Endodermal cell (in vitro differentiated cells): ENCODE results near the gene IFNGR2. TPM values are rescaled to one million over a fixed set of nuclear protein-coding genes. Genes with fewer than 3 reads are reported as not detected.

Experiments used
- DNase-seq: peaks from one replicate; pipeline ENCODE4 v3.0.0-alpha.2; 2017
- H3K27ac ChIP-seq: 2 replicates; pipeline ENCODE4 v1.5.1; 2013; ENCODE audit warnings: mild to moderate bottlenecking, low read depth, low read length, moderate library complexity
- H3K27me3 ChIP-seq: 2 replicates; pipeline ENCODE4 v1.6.1; 2013; ENCODE audit warnings: mild to moderate bottlenecking, low read length, moderate library complexity; ENCODE audit not compliant: insufficient read depth, control insufficient read depth, poor library complexity, severe bottlenecking
- H3K36me3 ChIP-seq: 2 replicates; pipeline ENCODE4 v1.7.0; 2013; ENCODE audit warnings: mild to moderate bottlenecking, low read length, moderate library complexity; ENCODE audit not compliant: control insufficient read depth, insufficient read depth
- H3K4me1 ChIP-seq: one replicate; pipeline ENCODE4 v1.7.0; 2013; ENCODE audit warnings: low read length; ENCODE audit not compliant: control insufficient read depth, insufficient read depth
- H3K4me3 ChIP-seq: 2 replicates; pipeline ENCODE4 v1.5.1; 2013; ENCODE audit warnings: mild to moderate bottlenecking, low read length, moderate library complexity
- H3K9ac ChIP-seq: 2 replicates; pipeline ENCODE4 v1.6.1; 2013; ENCODE audit warnings: mild to moderate bottlenecking, low read length, moderate library complexity; ENCODE audit not compliant: poor library complexity, severe bottlenecking; ENCODE audit errors: extremely low read depth
- H3K9me3 ChIP-seq: 2 replicates; pipeline ENCODE4 v1.6.1; 2013; ENCODE audit warnings: mild to moderate bottlenecking, low read length, moderate library complexity; ENCODE audit not compliant: control insufficient read depth
- H3K27ac Mint-ChIP-seq: 2 replicates; pipeline ENCODE4 v1.8.0; 2020; ENCODE audit warnings: mixed read lengths
- H3K27me3 Mint-ChIP-seq: 2 replicates; pipeline ENCODE4 v1.8.0; 2021; ENCODE audit warnings: mild to moderate bottlenecking, mixed read lengths; ENCODE audit not compliant: insufficient read depth
- H3K36me3 Mint-ChIP-seq: 2 replicates; pipeline ENCODE4 v1.8.0; 2020; ENCODE audit warnings: low read depth, mixed read lengths
- H3K4me1 Mint-ChIP-seq: 2 replicates; pipeline ENCODE4 v1.8.0; 2020; ENCODE audit warnings: mixed read lengths
- H3K4me3 Mint-ChIP-seq: 2 replicates; pipeline ENCODE4 v1.8.0; 2020; ENCODE audit warnings: mild to moderate bottlenecking, moderate library complexity, mixed read lengths
- H3K9me3 Mint-ChIP-seq: 2 replicates; pipeline ENCODE4 v1.8.0; 2020; ENCODE audit warnings: mild to moderate bottlenecking, mixed read lengths
- WGBS, 2 experiments: methylation state at CpG; one replicate each; pipeline versions ENCODE4 v1.1.5 to v1.1.7; 2013; ENCODE audit warnings: missing lambda C conversion rate in 2 of 2, mixed read lengths in 1 of 2; ENCODE audit not compliant: insufficient coverage in 1 of 2, insufficient read length in 1 of 2; 5-methylcytosine and 5-hydroxymethylcytosine counted together
- long read RNA-seq, 4 experiments: library from polyadenylated mRNA in 2 of 4; library from RNA in 1 of 4; library from capped mRNA in 1 of 4; stranded (forward) in 3 of 4; unstranded in 1 of 4; transcript quantifications; one replicate each; pipeline ENCODE4 v2.0.0, GENCODE V29; 2020 to 2021; ENCODE audit warnings: inconsistent platforms in 1 of 4
- polyA plus RNA-seq, 2 experiments: library from polyadenylated mRNA; stranded (reverse); fragments of 50-300 nt; gene quantifications; one replicate each; pipeline ENCODE4 v1.2.3, GENCODE V29; 2013
- total RNA-seq, 2 donors: library from RNA; stranded (reverse); fragmentation: NEBNext Ultra II Directional in 1 of 2; extraction: Animal tissue kit (Norgen Biotek cat#: 25700) in 1 of 2; gene quantifications; 2 replicates in 1 of 2; 3 replicates in 1 of 2; pipeline ENCODE4 v1.2.1, GENCODE V29; 2021
- TF ChIP-seq, protein P1 (sequence below): fragments of 200-600 bp; sonication (generic); conservative IDR thresholded peaks from 2 replicates; pipeline ENCODE4 v1.5.0; 2021; ENCODE audit warnings: antibody characterized with exemption, mild to moderate bottlenecking

The IFNGR2 gene, protein sequence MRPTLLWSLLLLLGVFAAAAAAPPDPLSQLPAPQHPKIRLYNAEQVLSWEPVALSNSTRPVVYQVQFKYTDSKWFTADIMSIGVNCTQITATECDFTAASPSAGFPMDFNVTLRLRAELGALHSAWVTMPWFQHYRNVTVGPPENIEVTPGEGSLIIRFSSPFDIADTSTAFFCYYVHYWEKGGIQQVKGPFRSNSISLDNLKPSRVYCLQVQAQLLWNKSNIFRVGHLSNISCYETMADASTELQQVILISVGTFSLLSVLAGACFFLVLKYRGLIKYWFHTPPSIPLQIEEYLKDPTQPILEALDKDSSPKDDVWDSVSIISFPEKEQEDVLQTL
- total RNA-seq: 10 to 100 TPM; 41.9 to 55.1 TPM
- 51.0 TPM for polyA plus RNA-seq (2013, experiment 1 of 2)
- polyA plus RNA-seq (2013, experiment 2 of 2): 49.7 TPM
- long read RNA-seq, experiment 1, transcript IFNGR2-201 (7 exons, 2,221 nt): major isoform, 25 of 41 reads
- long read RNA-seq, experiment 1, partial matches to known transcripts: 12 of 41 reads
- long read RNA-seq, experiment 1, other reads (novel, unspliced or antisense): 2 of 41 reads
- long read RNA-seq, experiment 2, transcript IFNGR2-201 (7 exons, 2,221 nt): major isoform, 144 of 158 reads
- long read RNA-seq, experiment 2, partial matches to known transcripts: 5 of 158 reads
- long read RNA-seq, experiment 2, other reads (novel, unspliced or antisense): 6 of 158 reads
- long read RNA-seq, experiment 3, transcript IFNGR2-201 (7 exons, 2,221 nt): major isoform, 152 of 170 reads
- long read RNA-seq, experiment 3, partial matches to known transcripts: 5 of 170 reads
- long read RNA-seq, experiment 3, other reads (novel, unspliced or antisense): 7 of 170 reads
- long read RNA-seq, experiment 4, partial matches to known transcripts: 32 of 33 reads
- long read RNA-seq, experiment 4, other reads (novel, unspliced or antisense): 1 of 33 reads

DNA sequence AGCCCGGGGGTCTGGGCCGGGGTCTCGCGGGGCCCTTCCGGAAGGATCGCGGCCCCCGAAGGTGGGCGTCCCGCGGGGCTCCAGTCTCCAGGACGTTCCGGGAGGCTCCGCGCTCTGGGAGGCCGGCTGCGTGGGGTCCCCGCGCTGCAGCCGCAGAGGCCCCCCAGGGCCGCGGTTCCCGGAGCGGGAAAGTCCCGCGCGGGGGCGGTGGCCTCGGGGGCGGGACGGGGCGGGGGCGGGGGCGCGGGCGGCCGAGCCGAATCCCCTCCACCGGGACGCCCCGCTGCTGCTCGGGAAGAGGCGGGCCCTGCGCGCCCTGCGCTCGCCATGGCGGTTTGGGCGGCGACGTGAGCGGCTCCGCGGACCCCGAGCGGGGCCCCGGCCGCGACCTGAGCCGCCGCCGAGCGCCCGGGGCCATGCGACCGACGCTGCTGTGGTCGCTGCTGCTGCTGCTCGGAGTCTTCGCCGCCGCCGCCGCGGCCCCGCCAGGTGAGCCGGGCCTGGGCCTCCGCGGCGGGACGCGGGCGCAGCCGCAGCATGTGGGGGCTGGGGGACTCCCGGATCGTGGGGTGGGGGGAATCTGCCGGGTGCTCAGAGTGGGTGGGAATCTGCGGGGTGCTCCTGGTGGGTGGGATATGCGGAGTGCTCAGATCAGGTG lies at the start of gene IFNGR2:
TSS of gene IFNGR2 (plus strand) at position 286 of the 658 bp plus-strand sequence. CDS start at position 417, 131 bp downstream.
- Histone ChIP-seq H3K27ac (peak within 1 kb of the TSS; percentile 47), H3K4me3 (peak within 1 kb of the TSS; percentile 93), H3K36me3 (peaks cover 4% of the 10 kb centered on the region), H3K9ac (peak within 1 kb of the TSS; percentile 64), H3K9me3 (no peaks in the 10 kb centered on the region), H3K27me3 (no peaks in the 10 kb centered on the region), H3K4me1 (no peaks in the 10 kb centered on the region)
- DNase-seq: peak; percentile 74
- no peaks in the 10 kb centered on the region for H3K9me3 Mint-ChIP-seq
- peaks cover 19% of the 10 kb centered on the region for H3K4me1 Mint-ChIP-seq
- TF ChIP-seq, protein P1, sequence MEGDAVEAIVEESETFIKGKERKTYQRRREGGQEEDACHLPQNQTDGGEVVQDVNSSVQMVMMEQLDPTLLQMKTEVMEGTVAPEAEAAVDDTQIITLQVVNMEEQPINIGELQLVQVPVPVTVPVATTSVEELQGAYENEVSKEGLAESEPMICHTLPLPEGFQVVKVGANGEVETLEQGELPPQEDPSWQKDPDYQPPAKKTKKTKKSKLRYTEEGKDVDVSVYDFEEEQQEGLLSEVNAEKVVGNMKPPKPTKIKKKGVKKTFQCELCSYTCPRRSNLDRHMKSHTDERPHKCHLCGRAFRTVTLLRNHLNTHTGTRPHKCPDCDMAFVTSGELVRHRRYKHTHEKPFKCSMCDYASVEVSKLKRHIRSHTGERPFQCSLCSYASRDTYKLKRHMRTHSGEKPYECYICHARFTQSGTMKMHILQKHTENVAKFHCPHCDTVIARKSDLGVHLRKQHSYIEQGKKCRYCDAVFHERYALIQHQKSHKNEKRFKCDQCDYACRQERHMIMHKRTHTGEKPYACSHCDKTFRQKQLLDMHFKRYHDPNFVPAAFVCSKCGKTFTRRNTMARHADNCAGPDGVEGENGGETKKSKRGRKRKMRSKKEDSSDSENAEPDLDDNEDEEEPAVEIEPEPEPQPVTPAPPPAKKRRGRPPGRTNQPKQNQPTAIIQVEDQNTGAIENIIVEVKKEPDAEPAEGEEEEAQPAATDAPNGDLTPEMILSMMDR: no peak
- peaks cover 11% of the 10 kb centered on the region for H3K36me3 Mint-ChIP-seq
- peak within 1 kb of the TSS; percentile 94 for H3K27ac Mint-ChIP-seq
- H3K4me3 Mint-ChIP-seq: peak within 1 kb of the TSS; percentile 78
- WGBS, 2 experiments: 0% methylated on average over 89 of the region's 89 CpGs; no CpG with 5 or more reads in 1 of the 2 experiments
- H3K27me3 Mint-ChIP-seq: peaks cover 2% of the 10 kb centered on the region

DNA sequence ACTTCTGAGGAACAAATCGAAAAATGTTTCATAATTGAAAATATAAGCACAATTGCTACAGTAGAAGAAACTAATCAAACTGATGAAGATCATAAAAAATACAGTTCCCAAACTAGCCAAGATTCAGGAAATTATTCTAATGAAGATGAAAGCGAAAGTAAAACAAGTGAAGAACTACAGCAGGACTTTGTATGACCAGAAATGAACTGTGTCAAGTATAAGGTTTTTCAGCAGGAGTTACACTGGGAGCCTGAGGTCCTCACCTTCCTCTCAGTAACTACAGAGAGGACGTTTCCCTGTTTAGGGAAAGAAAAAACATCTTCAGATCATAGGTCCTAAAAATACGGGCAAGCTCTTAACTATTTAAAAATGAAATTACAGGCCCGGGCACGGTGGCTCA lies 47.9 kb upstream of the IFNGR2 start:
- Histone ChIP-seq H3K27ac (no peak overlapping the region), H3K9me3 (no peaks in the 10 kb centered on the region), H3K36me3 (peaks cover 31% of the 10 kb centered on the region), H3K9ac (no peak overlapping the region), H3K4me3 (no peak overlapping the region), H3K4me1 (no peaks in the 10 kb centered on the region), H3K27me3 (no peaks in the 10 kb centered on the region)
- Mint-ChIP-seq H3K36me3 (peaks cover 31% of the 10 kb centered on the region), H3K4me3 (no peak overlapping the region), H3K9me3 (no peaks in the 10 kb centered on the region), H3K27me3 (no peaks in the 10 kb centered on the region), H3K4me1 (no peaks in the 10 kb centered on the region), H3K27ac (no peak overlapping the region)
- TF ChIP-seq, protein P1: no peak
- WGBS, 2 experiments: 73 to 93% methylated on average over 3 to 5 of the region's 6 CpGs
- DNase-seq: no peak

DNA sequence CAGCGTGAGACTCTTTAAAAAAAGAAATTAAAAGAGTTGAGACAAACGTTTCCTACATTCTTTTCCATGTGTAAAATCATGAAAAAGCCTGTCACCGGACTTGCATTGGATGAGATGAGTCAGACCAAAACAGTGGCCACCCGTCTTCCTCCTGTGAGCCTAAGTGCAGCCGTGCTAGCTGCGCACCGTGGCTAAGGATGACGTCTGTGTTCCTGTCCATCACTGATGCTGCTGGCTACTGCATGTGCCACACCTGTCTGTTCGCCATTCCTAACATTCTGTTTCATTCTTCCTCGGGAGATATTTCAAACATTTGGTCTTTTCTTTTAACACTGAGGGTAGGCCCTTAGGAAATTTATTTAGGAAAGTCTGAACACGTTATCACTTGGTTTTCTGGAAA lies 47.2 kb upstream of the IFNGR2 start:
- H3K27me3 Mint-ChIP-seq: no peaks in the 10 kb centered on the region
- H3K9me3 Mint-ChIP-seq: no peaks in the 10 kb centered on the region
- DNase-seq: no peak
- Histone ChIP-seq H3K4me1 (no peaks in the 10 kb centered on the region), H3K9me3 (no peaks in the 10 kb centered on the region), H3K27me3 (no peaks in the 10 kb centered on the region), H3K27ac (no peak overlapping the region), H3K4me3 (no peak overlapping the region), H3K9ac (no peak overlapping the region), H3K36me3 (peaks cover 26% of the 10 kb centered on the region)
- H3K4me3 Mint-ChIP-seq: no peak overlapping the region
- H3K4me1 Mint-ChIP-seq: peaks cover 4% of the 10 kb centered on the region
- 95 to 96% methylated on average over 11 of the region's 11 CpGs for WGBS, 2 experiments
- H3K27ac Mint-ChIP-seq: no peak overlapping the region
- H3K36me3 Mint-ChIP-seq: peaks cover 31% of the 10 kb centered on the region
- TF ChIP-seq, protein P1: no peak
